ENCODE results near the gene STRBP. TPM values are rescaled to one million over a fixed set of nuclear protein-coding genes. Genes with fewer than 3 reads are reported as not detected.
A peak's percentile ranks its signal among the peaks of the same experiment; 100 is the strongest.

Gene STRBP
- total RNA-seq, 1 donor, result 11.6 TPM

GRCh38 chr9:123138163-123138562 is 130.2 kb downstream of the STRBP start:
- no peak for DNase-seq (ENCODE audit: low read depth in 2 of 3, low spot score in 2 of 3)

DNA sequence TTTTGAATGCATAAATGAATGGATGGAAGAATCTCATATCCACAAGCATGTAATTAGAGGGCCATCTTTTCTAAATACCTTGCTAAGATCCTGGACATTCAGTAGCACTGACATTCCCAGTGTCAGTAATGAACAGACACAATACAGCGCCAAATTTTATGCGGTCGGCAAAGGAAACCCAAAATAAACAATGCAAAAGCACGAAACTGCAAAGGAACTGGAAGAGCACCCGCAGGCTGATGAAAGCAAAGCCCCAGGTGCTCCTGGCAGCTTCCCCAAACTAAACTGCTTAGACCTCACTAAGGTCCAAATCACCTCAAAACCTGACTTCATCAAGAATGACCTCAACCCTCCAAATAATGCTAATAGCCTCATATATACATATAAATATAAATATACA is 133.0 kb downstream of the STRBP start:
- no peak for DNase-seq (ENCODE audit: low read depth in 2 of 3, low spot score in 2 of 3)

DNA sequence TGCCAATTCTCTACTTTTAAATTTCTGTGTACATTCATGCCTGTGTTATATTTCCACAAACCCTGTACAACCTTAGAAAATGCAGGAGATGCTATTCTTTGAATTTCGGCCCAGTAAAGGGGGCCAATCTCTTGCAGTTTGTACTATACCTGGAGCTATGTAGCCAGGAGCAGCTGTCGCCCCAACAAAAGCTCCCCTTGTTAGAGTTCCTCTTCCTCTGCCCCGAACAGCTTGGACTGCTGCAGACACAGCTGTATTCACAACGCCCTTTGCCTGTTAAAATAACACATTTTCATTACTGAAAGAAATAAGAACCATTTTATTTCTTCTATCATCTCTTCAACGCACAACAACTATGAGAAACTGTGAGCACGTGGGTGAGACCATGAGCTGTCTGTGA is 135.7 kb downstream of the STRBP start:
- no peak for DNase-seq (ENCODE audit: low read depth in 2 of 3, low spot score in 2 of 3)

- DNase-seq (ENCODE audit: low read depth in 2 of 3, low spot score in 2 of 3), result no peak
These were observed 136.4 kb downstream of the STRBP start for GRCh38 chr9:123131993-123132392.

DNA sequence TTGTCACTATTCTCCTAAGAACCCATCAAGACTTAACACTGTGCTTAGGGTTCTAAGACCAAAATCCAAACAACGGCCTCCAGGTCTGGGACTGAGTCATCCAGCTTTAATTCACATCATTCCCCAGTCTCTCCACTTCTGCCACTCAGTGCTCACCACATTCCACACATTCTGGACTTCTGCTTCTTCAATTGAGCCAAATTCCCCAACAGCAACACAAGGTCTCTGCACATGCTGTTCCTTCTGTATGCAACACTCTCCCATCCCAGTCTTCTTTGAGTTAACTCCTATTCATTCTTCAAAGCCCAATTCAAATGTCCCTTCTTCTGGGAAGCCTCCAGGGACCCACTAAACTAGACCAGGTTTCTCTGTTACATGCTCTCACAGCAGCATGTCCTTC is 137.1 kb downstream of the STRBP start:
- no peak for DNase-seq (ENCODE audit: low read depth in 2 of 3, low spot score in 2 of 3)

GRCh38 chr9:123129423-123129822 is 139.0 kb downstream of the STRBP start:
- no peak for DNase-seq (ENCODE audit: low read depth in 2 of 3, low spot score in 2 of 3)

- DNase-seq (ENCODE audit: low read depth in 2 of 3, low spot score in 2 of 3), result no peak
These were observed 139.8 kb downstream of the STRBP start for GRCh38 chr9:123128591-123128990.

- DNase-seq (ENCODE audit: low read depth in 2 of 3, low spot score in 2 of 3), result no peak
These were observed 140.8 kb downstream of the STRBP start for GRCh38 chr9:123127512-123128075.

DNA sequence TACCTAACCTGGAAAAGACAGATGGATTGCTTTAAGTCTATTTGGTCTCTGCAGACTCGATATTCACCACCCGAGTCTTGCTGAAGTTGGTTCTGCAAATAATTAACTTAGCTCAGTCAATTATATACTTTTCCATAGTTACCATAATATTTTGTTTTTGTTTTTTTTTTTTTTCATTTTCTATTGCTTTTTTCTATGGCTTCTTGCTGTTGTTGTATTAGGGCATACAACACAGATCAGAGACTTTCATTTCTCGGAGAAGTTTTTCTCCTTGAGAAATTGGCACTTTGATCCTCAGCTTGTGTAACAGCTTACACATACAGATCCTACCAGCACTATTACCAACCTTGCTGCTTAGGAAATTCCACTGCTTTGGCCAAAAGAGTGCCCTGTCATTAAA is 146.9 kb downstream of the STRBP start:
- DNase-seq (ENCODE audit: low read depth in 2 of 3, low spot score in 2 of 3), result no peak

DNA sequence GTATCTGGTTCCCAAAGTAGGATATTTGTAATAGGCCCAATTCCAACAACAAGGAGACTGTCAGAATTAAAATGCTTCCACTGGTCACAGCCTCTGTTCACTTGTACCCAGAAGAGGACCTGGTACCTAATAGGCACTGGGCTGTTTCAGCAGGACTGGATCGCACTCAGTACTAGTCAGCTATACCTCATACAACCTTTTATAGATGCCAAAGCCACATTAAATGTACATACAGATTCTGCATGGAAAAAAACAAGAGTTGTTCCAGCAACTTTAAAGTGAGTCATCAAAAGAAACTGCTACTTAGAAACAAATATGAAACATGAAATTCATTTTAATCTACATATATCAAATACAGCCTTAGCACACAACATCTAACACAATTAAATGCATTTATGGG is 147.4 kb downstream of the STRBP start:
- no peak for DNase-seq (ENCODE audit: low read depth in 2 of 3, low spot score in 2 of 3)

DNA sequence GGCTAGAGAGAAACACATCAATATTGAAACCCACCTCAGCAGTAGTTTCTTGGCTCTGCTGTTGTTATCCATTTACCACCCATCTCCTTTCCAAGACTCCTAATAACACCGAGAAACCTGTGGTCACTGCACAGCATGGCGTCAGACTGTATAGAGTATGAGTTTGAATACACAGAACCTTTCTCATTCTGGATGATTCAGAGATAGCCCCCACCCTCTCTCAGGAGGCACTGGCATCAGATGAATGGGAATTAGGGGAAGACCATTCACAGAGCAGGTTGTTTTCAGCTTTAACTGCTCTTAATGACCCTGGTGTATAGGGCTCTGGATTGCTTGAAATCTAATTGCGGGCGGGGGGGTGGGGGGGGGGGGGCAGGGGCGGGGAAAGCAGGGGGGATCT is 148.3 kb downstream of the STRBP start:
- no peak for DNase-seq (ENCODE audit: low read depth in 2 of 3, low spot score in 2 of 3)

- no peak for DNase-seq (ENCODE audit: low read depth in 2 of 3, low spot score in 2 of 3)
These were observed 148.8 kb downstream of the STRBP start for GRCh38 chr9:123119566-123119965.

GRCh38 chr9:123116036-123116435 is 152.3 kb downstream of the STRBP start:
- DNase-seq (ENCODE audit: low read depth in 2 of 3, low spot score in 2 of 3), result no peak

DNA sequence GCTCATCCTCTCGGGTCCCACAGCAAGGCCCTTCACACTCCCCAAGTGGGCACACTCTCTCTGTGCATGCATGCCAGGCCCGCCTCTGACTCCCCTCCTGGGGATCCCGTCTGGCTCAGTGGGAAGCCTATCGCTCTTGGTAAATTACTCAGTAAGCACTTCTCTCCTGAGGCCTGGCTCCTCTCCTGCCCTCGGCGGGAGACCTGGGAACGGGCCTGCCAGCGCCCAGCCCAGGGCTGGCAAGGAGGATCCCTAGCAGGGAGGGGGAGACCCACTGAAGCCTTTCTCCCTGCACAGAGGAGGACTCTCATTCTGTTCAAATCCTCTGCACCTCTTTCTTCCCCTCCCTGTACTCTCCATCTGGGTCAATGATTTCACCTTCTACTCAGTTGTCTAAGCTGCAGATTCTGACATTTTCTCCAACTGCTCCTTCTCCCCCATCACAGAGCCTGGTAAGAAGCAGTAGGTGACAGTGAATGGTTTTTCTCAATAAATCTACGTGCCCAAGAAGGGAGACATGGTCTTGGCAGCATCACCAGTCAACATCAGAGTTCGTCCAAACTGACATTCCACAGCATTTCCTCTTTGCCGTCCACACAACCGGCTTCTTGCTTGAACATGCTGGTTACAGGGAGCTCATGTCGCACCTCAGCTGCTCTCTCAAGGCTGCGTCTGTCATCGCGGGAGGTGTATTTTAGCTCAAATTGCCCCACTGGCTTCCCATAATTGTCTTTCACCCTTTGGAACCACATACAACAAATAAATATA is 153.1 kb downstream of the STRBP start:
- DNase-seq (ENCODE audit: low read depth in 2 of 3, low spot score in 2 of 3), result no peak

DNA sequence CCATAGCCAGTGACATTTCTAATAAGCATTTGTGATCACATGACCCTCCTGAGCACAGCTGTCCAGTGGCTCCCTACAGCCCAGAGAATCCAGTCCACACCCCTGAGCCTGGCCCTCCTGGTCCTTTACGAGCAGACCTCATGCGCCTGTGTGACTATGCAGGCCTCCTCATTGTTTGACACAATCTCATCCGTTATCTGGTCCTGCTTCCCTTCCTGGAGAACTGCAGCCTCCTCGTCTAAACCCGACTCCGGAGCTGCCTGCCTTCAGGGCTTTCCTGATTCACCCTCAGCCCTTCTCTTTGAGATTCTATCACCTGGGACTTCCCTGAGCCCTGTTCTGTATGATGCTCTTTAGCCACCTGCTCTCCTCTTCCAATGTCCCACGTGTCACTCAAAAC is 155.2 kb downstream of the STRBP start:
- DNase-seq (ENCODE audit: low read depth in 2 of 3, low spot score in 2 of 3), result no peak

GRCh38 chr9:123112015-123112975 is 156.1 kb downstream of the STRBP start:
- peak in 2 of 3 donors; percentile 40 to 57 for DNase-seq (ENCODE audit: low read depth in 2 of 3, low spot score in 2 of 3)

DNA sequence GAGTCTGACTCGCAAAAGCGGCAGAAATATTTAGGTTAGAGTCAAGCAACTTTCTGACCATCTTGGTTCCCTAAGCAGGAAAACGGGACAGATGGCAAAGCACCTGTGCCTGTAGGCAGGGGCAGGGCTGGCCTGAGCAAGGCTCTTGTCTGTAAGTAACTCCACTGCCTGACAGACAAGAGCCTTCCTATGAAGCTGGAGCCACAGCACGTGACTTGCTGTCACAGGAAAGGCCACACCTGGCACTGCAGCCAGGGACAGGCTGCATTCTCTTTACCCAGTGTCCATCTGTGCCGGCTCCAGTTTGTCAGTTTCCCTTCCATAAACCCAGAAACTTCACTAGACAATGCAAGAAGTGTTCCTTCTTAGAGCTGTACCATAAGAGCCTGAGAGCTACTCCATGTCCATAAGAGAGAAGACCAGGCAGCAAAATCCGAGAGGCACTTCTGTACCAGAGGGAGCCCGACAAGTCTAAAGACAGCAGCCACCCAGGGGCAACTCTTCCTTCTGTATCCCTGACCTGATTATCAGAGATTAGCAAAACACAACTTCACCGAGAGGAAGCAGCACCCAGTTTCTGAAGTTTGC is 156.9 kb downstream of the STRBP start:
- no peak for DNase-seq (ENCODE audit: low read depth in 2 of 3, low spot score in 2 of 3)

DNA sequence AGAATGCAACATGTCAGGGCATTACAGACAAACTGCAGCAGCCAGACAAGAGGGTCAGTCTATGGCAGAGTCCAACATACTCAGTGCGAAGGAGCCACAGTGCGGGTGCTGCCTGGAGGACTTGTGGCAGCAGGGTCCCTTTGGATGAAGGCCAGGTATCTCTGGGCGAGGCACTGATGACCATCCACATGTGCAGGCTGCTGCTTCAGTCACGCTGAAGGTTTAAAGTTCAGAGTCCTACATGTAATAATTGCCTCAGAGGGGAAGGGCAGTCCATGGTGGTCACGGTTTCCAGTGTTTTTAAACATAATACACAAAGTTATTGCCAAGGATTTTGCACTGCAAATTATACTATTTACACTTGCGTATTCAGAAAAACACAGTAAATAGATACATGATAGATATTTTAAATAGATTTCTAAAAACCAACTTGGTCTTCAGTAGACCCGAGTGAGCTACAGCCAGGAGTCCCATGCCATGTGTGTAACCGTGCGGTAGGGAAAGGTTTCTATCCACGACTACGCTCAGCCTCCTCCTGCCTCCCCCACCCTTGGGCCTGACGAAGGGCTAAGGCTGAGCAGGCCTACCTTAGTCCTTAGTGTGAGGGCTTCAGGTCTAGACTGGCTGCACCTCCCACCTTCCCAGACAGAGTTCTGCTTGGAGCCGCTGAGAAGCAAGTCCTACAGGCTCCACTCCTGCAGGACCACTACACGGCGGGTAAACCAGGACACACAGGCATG is 158.7 kb downstream of the STRBP start:
- DNase-seq (ENCODE audit: low read depth in 2 of 3, low spot score in 2 of 3), result no peak

DNA sequence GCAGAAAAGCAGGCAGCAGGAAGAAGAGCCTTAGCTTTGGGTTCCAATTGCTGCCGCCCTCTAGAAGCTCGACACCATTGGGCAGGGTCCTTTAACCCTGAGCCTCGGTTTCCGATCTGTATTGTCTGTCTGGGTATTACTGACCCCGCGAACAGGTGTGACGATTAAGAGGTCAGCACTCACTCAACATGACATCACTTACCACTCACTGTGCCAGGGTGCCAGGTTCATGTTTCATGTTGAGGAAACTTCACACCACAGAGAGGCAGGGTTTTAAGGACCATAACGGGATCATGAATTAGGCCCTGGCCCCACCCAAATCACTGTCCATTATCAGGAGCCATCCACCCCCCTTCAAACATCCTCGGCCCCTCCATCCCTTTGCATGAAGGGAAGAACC is 159.4 kb downstream of the STRBP start:
- DNase-seq (ENCODE audit: low read depth in 2 of 3, low spot score in 2 of 3), result no peak

GRCh38 chr9:123107639-123108285 is 160.6 kb downstream of the STRBP start:
- no peak for DNase-seq (ENCODE audit: low read depth in 2 of 3, low spot score in 2 of 3)
